Panc1 (cell line): ENCODE results near the gene OR51B4.

ENCODE experiments used
- POLR2AphosphoS5 ChIP-seq: IDR thresholded peaks from 2 replicates; pipeline ENCODE4 v1.6.1; 2012; ENCODE audit warnings: mild to moderate bottlenecking, low read depth, low read length, moderate library complexity
- REST ChIP-seq, 2 experiments: IDR thresholded peaks; 2 replicates each; pipeline ENCODE4 v1.6.1; 2011 to 2012; ENCODE audit warnings: low read depth in 2 of 2, control low read depth in 1 of 2, low read length in 1 of 2, mild to moderate bottlenecking in 1 of 2, moderate library complexity in 1 of 2; ENCODE audit not compliant: insufficient read depth in 1 of 2

- TF ChIP-seq REST (IDR thresholded peaks at IDR 0.05; ENCODE audit: insufficient read depth in 1 of 2, low read depth in 2 of 2, low read length in 1 of 2) (no peak), POLR2AphosphoS5 (no peak)
Observed at GRCh38 chr11:5251746-5252145, 50.0 kb downstream of the OR51B4 start.
